Ureter (tissue), 1 donor: ENCODE results near the gene BATF. TPM values are rescaled to one million over a fixed set of nuclear protein-coding genes. Genes with fewer than 3 reads are reported as not detected.

Experiments
- DNase-seq: peaks from one replicate; pipeline ENCODE4 v3.0.0-alpha.2; 2020; ENCODE audit warnings: low spot score
- total RNA-seq: library from RNA; stranded (reverse); gene quantifications from one replicate; pipeline ENCODE4 v1.2.4, GENCODE V29; 2023
- donor health status: DM: yes; HTN: yes; CAD: no.

The BATF gene
- total RNA-seq, 1 donor from 2014 or later = 19.4 TPM

- no peak for DNase-seq
Measured at GRCh38 chr14:75499084-75499875, 23.0 kb upstream of the BATF start.

DNA sequence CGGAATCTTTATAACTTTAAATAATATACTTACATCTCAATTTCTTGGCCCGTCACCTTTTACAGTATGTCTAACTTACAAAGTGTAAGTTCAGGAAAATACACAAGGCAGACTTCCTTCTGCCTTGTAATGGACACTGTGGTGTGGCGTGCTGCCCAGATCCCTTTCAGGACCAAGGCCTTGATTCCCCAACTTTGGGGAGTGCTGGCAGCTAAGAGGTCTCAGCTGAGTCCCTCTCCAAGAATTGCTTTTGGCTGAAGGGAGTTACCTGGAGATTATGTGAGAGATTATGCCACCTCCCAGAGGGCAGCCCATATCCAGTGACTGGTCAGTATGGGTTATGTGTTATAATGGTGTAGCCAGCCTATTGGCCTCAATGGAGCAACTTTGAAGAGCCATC, 21.2 kb upstream of the BATF start:
- DNase-seq = no peak

DNA sequence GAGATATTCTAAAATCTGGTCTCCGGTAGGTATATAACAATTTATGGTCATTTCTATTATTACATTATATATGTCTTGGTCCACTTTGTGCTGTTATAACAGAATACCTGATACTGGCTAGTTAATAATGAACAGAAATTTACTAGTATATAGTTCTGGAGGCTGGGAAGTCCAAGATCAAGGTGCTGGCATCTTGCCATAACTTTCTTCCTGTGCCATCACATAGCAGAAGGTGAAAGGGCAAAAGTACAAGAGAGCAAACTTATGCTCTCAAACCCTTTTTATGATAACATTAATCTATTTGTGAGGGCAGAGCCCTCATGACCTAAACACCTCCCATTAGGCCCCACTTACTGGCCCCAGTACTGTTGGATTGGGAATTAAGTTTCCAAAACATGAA, 17.9 kb upstream of the BATF start:
- DNase-seq = no peak

DNA sequence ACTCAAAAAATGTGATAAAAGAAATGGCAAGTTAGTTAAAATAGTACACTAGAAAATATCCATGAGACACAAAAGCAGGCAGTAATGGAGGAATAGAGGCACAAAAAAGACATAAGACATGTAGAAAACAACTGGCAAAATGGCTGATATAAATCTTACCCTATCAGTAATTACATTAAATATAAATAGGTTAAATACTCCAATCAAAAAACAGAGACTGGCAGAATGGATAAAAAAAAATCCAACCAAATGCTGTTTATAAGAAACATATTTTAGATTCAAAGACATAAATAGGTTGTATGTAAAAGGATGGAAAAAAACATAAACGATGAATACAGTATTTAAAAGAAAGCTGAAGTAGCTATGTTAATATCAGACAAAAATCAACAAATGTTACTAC, 15.3 kb upstream of the BATF start:
- no peak for DNase-seq

DNA sequence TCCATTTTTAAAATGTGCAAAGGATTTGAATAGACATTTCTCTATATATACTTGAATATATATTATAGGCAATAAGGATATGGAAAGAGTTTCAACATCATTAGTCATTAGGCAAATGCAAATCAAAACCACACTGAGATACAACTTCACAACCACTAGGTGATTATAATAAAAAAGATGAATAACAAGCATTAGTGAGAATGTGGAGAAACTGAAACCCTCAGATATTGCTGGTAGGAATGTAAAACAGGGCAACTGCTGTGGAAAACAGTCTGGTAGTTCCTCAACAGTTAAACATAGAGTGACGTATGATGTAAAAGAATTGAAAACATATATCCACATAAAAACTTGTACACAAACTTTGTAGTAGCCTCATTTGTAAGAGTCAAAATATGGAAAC, 11.7 kb upstream of the BATF start:
- no peak for DNase-seq

DNA sequence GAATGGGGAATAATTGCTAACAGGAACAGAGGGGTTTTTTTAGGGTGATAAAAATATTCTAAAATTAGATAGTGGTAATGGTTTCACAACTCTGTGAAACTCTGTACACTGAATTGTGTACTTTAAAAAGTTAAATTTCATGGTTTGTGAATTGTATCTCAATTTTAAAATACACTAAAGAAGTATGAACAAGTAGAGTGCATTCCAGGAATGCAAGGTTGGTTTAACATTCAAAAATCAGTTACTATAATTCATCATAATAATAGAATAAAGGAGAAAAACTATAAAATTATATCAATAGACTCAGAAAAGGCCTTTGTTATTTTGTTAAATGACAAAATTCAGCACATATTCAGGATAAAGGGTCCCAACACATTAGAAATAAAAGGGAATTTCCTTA, 11.1 kb upstream of the BATF start:
- no peak for DNase-seq

- DNase-seq = no peak
Measured at GRCh38 chr14:75513911-75514672, 8.2 kb upstream of the BATF start.

DNA sequence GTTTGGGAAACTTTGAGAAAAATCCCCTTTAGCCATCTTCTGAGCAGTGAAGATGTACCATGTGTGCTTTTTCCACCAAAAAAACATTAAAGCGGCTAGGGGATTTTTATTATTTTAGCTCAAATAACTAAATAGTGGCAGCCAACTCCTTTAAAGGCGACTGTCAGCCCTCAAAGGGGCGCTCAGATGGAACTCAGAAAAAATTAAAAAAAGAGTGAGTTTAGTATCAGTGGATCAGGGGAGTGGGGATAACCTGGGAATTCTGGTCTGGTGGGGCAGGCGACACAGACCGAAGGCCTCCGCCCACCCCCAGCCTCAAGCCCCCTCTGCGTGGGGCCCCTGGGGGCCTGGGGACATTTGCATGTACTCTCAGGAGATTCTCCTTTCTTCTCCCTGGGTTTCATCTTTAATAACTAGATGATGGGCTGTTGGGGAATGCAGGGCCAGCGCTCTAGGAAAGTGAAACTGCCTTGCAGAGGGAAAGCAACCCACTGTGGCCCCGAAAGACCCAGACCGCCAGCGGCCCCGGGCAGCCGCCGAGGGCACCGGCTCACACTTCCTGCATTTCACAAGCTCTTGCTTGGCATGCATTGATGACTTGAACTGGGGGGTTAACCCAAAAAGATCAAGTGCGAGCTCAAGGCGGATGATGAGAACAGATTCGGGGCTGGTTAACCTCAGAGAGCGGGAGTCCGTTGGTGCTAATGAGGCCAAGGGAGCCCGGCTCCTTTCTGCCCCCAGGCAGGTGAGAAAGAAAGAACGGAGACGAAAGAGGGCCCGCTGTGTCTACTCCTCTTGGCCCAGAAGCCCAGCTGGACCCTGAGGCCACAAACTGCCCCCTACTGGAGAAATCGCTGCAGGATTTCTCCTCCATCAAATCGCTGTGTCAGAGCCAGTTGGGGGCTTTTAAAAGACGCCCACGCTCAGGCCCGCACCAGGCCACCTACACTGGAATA, 7.3 kb upstream of the BATF start:
- no peak for DNase-seq

DNA sequence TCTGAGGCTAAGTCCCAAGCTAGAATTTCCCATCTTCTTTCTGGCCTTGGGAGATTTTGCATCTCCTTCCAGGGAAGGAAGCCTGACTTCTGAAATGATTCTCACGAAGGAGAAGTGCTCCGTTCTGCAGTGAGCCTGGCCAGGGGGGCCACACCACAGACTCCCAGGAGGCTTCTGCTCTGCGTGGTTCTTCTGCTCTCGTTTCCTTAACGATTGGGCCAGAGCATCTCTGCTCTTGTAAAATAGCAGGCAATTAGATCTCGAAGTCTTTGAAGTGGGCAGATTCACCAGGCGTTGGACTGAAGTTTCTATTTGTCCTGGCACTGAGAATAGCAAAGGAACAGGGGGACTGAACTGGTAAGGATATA, 6.7 kb upstream of the BATF start:
- no peak for DNase-seq

DNA sequence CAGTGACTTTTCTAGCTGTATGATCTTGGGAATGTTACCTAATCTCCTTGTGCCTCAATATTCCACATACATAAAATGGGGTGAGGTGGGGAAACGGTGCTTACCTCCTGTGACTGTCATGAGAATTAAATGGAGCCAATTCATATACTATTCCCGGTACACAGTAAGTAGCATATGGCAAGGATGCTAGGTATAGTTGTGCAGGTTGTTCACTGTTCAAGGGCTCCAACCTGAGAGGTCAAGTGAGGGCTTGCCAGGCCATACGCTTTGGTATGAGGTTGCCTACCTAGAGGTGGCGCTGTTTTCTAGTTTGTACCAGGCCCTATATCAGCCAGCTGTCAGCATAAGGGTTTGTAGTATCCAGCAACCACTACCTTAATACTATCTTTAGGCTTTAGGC, 3.6 kb upstream of the BATF start:
- no peak for DNase-seq

- DNase-seq = no peak
Measured at GRCh38 chr14:75519394-75519793, 2.9 kb upstream of the BATF start.

GRCh38 chr14:75519826-75520728, 2.2 kb upstream of the BATF start:
- DNase-seq = no peak

DNA sequence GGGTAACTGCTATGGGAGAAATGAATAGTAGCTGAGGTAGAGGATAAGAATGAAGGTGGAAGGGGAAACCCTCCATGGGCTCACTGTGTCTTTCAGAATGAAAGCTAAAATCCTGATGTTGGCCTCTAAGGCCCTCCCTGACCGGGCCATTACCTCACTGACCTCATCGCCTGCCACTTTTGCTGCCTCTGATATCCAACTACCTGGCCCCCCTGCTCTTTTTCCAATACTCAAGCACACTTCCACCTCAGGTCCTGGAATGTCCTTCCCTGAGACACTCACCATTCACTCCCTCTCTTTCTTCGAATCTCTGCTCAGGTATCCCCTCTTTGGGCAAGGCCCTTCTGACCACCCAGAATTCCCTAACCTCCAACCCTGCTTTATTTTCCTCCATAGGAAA, 1.4 kb upstream of the BATF start:
- DNase-seq = no peak

GRCh38 chr14:75521415-75522199, 662 bp upstream of the BATF start:
- no peak for DNase-seq

GRCh38 chr14:75522983-75523318, 682 bp downstream of the BATF start:
- DNase-seq = no peak

DNA sequence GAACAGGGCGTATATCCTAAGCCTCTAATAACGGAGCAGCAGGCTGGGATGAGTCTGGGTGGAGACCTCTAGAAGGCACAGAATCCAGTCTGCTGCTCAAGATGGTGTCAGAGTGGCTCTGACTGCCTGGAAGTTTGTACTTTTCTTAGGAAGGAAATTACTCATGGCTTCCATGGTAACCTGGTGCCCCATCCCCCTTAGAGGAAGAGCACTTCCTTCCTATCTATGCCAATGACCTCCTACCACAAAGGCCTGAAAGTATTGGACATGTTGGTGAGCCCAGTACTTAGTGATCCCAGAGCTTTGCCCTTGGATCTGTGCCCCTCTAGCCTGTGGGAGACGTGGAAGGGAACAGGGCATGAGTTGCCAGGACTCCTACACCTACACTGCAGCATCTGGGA, 1.5 kb downstream of the BATF start:
- no peak for DNase-seq

- no peak for DNase-seq
Measured at GRCh38 chr14:75525969-75526368, 3.7 kb downstream of the BATF start.

GRCh38 chr14:75527449-75528163, 5.3 kb downstream of the BATF start:
- DNase-seq = no peak

- DNase-seq = no peak
Measured at GRCh38 chr14:75531256-75531655, 9.0 kb downstream of the BATF start.
